Measurements from ENCODE around the gene GJC2.
"Not testable (repeated sequence)": the region's sequence is repeated elsewhere in the genome, so short reads cannot be mapped to it uniquely, and the experiment has no call there.

GJC2 gene

DNA sequence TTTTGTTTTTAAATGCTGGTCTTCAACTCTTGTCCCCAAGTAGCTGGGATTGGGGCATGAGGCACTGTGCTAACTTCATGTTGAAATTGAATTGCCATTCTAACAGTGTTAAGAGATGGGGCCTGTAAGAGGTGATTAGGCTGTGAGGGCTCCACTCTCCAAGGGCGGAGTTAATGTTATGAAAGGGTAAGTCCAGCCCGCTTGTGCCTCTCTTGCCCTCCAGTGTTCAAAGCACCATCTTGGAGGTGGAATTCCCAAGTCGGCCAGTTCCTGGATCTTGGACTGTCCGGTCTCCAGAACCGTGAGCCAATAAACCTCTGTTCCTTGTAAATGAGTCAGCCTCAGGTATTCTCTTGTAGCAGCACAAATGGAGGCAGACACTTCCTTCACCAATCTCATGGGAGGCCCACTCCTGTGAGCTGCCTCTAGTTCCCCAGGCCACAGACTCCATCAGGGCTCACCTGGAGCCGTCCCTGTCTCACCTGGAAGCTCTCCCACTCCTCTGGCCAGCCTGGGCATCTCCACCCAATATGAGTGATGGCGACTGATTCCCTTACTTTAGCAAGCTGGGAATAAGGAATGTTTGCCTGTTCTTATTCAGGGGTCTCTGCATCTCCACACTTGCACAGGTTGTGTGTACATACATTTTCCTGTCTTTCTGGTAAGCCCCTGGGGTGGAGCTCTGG lies 31.4 kb downstream of the GJC2 start:
- ChIA-PET CTCF (interaction anchor here (0.7 kb wide), 1 partner anchor 26 kb away, joined by 3 read pairs; no protein-coding TSS in a partner anchor), POLR2A (no interaction called here)
- no peak for DNase-seq (ENCODE audit: extremely low spot score)
- no peak for TF ChIP-seq FOXA1 (IDR thresholded peaks at IDR 0.05)
- no peak for TF ChIP-seq ELF4 (IDR thresholded peaks at IDR 0.05)
- no peak for TF ChIP-seq ZNF384 (IDR thresholded peaks at IDR 0.05)

DNA sequence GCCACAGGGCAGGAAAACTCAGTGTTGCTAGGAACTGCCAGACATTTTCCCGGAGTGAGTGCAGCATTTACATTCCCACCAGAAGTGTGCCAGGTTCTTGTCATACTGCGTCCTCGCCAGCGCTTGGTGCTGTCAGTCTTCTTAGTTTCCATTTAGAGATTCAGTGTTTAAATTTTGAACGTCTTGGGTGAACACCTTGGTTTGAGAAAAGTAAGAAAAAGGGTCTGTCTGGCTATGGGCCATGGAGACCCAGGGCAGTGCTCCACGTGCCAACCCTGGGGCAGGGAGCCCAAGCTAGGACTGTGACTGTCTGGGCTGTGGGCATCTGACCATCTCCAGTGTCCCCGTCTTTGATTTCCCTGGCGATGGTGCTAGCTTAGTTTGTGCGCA lies 31.9 kb downstream of the GJC2 start:
- TF ChIP-seq FOXA1 (IDR thresholded peaks at IDR 0.05): no peak
- TF ChIP-seq ELF4 (IDR thresholded peaks at IDR 0.05): no peak
- no peak for TF ChIP-seq FOXM1 (IDR thresholded peaks at IDR 0.05; ENCODE audit: borderline replicate concordance)
- TF ChIP-seq L3MBTL2 (conservative IDR thresholded peaks at IDR 0.05): no peak
- no peak for TF ChIP-seq ZNF384 (IDR thresholded peaks at IDR 0.05)
- no peak for TF ChIP-seq TARDBP (IDR thresholded peaks at IDR 0.05)
- no peak for TF ChIP-seq HDGF (IDR thresholded peaks at IDR 0.05; ENCODE audit: borderline replicate concordance)
- no peak for TF ChIP-seq BHLHE40 (IDR thresholded peaks at IDR 0.05; ENCODE audit: borderline replicate concordance)
- DNase-seq (ENCODE audit: extremely low spot score): no peak
- ChIA-PET POLR2A (interaction anchor here (0.6 kb wide), 1 partner anchor 15 kb away, joined by 3 read pairs; no protein-coding TSS in a partner anchor), CTCF (no interaction called here)

DNA sequence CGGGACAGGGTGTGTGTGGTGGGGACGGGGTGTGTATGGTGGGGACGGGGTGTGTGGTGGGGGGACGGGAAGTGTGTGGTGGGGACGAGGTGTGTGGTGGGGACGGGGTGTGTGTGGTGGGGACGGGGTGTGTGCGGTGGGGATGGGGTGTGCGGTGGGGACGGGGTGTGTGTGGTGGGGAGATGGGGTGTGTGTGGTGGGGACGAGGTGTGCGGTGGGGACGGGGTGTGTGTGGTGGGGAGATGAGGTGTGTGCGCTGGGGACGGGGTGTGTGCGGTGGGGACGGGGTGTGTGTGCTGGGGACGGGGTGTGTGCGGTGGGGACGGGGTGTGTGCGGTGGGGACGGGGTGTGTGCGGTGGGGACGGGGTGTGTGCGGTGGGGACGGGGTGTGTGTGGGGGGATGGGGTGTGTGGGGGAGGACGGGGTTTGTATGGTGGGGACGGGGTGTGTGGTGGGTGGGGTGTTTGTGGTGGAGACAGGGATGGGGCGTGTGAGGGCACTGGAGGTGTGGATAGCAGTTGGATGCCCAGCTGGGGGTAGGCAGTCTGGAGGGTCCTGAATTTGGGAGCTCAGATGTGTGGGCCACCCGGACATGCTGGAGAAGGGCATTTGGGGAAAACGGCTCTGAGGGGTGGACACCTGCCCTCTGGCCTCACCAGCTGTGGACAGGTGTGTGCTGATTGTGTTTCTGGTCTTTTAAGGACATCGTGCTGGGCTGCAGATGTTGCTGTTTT lies 32.7 kb downstream of the GJC2 start:
- DNase-seq (ENCODE audit: extremely low spot score): no peak
- ChIA-PET CTCF (no interaction called here), POLR2A (interaction anchor here (0.6 kb wide), 1 partner anchor 16 kb away, joined by 3 read pairs; no protein-coding TSS in a partner anchor)
- TF ChIP-seq LEF1 (IDR thresholded peaks at IDR 0.05; ENCODE audit: borderline replicate concordance) (no peak), ARNT (IDR thresholded peaks at IDR 0.05) (no peak), TARDBP (IDR thresholded peaks at IDR 0.05) (no peak), FOXA1 (IDR thresholded peaks at IDR 0.05) (no peak), L3MBTL2 (conservative IDR thresholded peaks at IDR 0.05) (no peak), ELF4 (IDR thresholded peaks at IDR 0.05) (no peak)

DNA sequence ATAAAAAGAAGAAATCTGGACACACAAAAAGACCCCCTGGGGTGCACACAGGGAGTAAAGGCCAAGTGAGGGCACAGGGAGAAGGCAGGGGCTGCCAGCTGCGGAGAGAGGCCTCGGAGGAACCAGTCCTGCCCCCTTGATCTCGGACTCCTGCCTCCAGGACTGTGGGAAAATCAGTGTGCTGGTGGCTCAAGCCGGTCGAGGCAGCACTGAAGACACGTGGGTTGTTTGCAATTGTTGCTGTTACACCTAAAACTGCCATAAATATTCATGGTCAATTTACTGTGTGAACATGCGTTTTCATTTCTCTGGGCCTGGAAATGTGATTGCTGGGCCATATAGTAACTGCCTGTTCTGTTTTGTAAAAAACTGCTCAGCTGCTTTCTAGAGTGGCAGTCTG lies 34.4 kb downstream of the GJC2 start:
- ChIA-PET POLR2A (no interaction called here), CTCF (interaction anchor here (0.6 kb wide), 1 partner anchor 1777 kb away, joined by 3 read pairs; no protein-coding TSS in a partner anchor)
- no peak for TF ChIP-seq SP1 (IDR thresholded peaks at IDR 0.05)
- peak; percentile 25; the same call in 1 of the 2 replicates for TF ChIP-seq L3MBTL2 (conservative IDR thresholded peaks at IDR 0.05)
- TF ChIP-seq SUZ12 (IDR thresholded peaks at IDR 0.05): no peak
- no peak for TF ChIP-seq FOXM1 (IDR thresholded peaks at IDR 0.05; ENCODE audit: borderline replicate concordance)
- no peak for TF ChIP-seq BHLHE40 (IDR thresholded peaks at IDR 0.05; ENCODE audit: borderline replicate concordance)
- no peak for DNase-seq (ENCODE audit: extremely low spot score)

DNA sequence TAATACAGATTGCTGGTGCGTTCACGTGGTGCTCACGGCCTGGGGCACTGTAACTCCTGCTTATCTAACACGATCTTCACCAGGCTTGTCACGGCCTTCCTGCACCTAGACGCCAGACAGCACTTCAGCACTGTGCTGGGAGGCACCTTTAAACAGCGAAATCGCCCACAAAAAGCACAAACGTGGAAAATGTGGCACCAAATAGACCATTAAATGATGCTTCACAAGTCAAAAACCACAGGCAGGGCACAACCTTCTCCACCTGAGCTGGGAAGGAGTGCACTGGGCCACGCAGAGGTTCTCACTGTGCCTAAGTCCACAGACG lies 35.9 kb downstream of the GJC2 start:
- no peak for DNase-seq (ENCODE audit: extremely low spot score)
- TF ChIP-seq BHLHE40 (IDR thresholded peaks at IDR 0.05; ENCODE audit: borderline replicate concordance): no peak
- no peak for TF ChIP-seq NFRKB (IDR thresholded peaks at IDR 0.05)
- TF ChIP-seq ZNF384 (IDR thresholded peaks at IDR 0.05): no peak
- no peak for TF ChIP-seq ELF4 (IDR thresholded peaks at IDR 0.05)
- no peak for TF ChIP-seq LEF1 (IDR thresholded peaks at IDR 0.05; ENCODE audit: borderline replicate concordance)
- ChIA-PET CTCF (interaction anchor here (0.6 kb wide), 2 partner anchors 674 to 718 kb away, joined by 3 read pairs; no protein-coding TSS in a partner anchor), POLR2A (no interaction called here)

DNA sequence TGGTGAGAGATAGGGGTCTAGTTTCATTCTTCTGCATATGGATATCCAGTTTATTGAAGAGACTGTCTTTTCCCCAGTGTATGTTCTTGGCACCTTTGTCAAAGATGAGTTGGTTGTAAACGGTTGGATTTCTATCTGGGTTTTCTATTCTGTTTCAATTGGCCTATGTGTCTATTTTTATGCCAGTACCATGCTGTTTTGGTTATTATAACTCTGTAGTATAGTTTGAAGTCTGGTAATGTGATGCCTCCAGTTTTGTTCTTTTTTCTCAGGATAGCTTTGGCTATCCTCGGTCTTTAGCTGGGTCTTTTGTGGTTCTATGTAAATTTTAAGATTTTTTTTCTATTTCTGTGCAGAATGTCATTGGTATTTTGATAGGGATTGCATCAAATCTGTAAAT lies 38.5 kb downstream of the GJC2 start:
- POLR2A ChIA-PET, CTCF ChIA-PET: not testable (repeated sequence)

DNA sequence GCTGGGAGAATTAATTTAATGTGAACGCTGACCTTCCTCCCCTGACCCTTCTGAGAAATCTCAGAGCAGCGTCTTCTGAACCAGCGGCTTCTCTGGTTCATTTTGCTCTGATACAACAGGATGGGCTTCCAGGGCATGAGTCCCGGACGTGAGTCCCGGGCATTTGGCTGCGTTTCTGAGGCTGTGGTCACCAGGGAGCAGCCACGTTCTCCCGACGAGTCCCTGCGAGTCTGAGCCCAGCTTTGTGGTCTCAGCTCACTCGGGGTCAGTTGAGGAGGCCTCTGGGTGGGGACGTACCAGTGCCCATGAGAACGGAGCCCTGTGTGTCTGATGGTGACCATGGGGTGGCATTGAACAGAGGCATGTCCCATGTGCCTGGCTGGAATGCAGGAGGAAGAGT lies 40.5 kb downstream of the GJC2 start:
- no peak for DNase-seq (ENCODE audit: extremely low spot score)
- CTCF ChIA-PET: no interaction called here

More for the DNA sequence above, 38.5 kb downstream of the GJC2 start:
- DNase-seq (ENCODE audit: extremely low spot score): not testable (repeated sequence)

DNA sequence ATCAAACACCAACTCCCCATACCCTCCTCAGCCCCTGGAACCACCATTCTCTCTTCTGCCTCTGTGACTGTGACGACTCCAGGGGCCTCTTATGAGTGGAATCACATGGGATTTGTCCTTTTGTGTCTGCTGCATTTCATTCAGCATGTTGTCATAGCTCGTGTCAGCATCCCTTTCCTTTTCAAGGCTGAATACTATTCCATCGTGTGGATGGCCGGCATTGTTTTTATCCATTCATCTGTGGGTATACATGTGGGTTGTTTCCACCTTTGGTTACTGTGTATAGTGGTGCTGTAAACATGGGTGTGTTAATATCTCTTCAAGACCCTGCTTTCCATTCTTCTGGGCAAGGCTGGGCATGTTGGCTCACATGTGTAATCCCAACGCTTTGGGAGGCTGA lies 41.0 kb downstream of the GJC2 start:
- ChIA-PET CTCF (no interaction called here), POLR2A (no interaction called here)
- TF ChIP-seq SUZ12 (IDR thresholded peaks at IDR 0.05) (no peak), ELF4 (IDR thresholded peaks at IDR 0.05) (no peak), SP1 (IDR thresholded peaks at IDR 0.05) (no peak), ARNT (IDR thresholded peaks at IDR 0.05) (no peak), NFRKB (IDR thresholded peaks at IDR 0.05) (no peak), CTBP1 (IDR thresholded peaks at IDR 0.05; ENCODE audit: borderline replicate concordance) (no peak), TARDBP (IDR thresholded peaks at IDR 0.05) (no peak), HDGF (IDR thresholded peaks at IDR 0.05; ENCODE audit: borderline replicate concordance) (no peak), L3MBTL2 (conservative IDR thresholded peaks at IDR 0.05) (no peak), FOXA1 (IDR thresholded peaks at IDR 0.05) (no peak), FOXM1 (IDR thresholded peaks at IDR 0.05; ENCODE audit: borderline replicate concordance) (no peak)
- TF ChIP-seq, protein P1, sequence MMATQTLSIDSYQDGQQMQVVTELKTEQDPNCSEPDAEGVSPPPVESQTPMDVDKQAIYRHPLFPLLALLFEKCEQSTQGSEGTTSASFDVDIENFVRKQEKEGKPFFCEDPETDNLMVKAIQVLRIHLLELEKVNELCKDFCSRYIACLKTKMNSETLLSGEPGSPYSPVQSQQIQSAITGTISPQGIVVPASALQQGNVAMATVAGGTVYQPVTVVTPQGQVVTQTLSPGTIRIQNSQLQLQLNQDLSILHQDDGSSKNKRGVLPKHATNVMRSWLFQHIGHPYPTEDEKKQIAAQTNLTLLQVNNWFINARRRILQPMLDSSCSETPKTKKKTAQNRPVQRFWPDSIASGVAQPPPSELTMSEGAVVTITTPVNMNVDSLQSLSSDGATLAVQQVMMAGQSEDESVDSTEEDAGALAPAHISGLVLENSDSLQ (IDR thresholded peaks at IDR 0.05): no peak
- DNase-seq (ENCODE audit: extremely low spot score): no peak

More for the DNA sequence above, 40.5 kb downstream of the GJC2 start:
- POLR2A ChIA-PET: no interaction called here
- TF ChIP-seq FOXM1 (IDR thresholded peaks at IDR 0.05; ENCODE audit: borderline replicate concordance) (no peak), HDGF (IDR thresholded peaks at IDR 0.05; ENCODE audit: borderline replicate concordance) (no peak), ELF4 (IDR thresholded peaks at IDR 0.05) (no peak), NFRKB (IDR thresholded peaks at IDR 0.05) (no peak), SP1 (IDR thresholded peaks at IDR 0.05) (no peak), FOXK2 (IDR thresholded peaks at IDR 0.05) (no peak), TARDBP (IDR thresholded peaks at IDR 0.05) (no peak), FOXA1 (IDR thresholded peaks at IDR 0.05) (no peak), ARNT (IDR thresholded peaks at IDR 0.05) (no peak), SUZ12 (IDR thresholded peaks at IDR 0.05) (no peak), ZNF384 (IDR thresholded peaks at IDR 0.05) (no peak), BHLHE40 (IDR thresholded peaks at IDR 0.05; ENCODE audit: borderline replicate concordance) (no peak), LEF1 (IDR thresholded peaks at IDR 0.05; ENCODE audit: borderline replicate concordance) (no peak), L3MBTL2 (conservative IDR thresholded peaks at IDR 0.05) (no peak), CTBP1 (IDR thresholded peaks at IDR 0.05; ENCODE audit: borderline replicate concordance) (no peak)
- TF ChIP-seq, protein P1 (IDR thresholded peaks at IDR 0.05): no peak

All from HEK293T (cell line).